HUES64 (cell line): Measurements from ENCODE around the gene PCYOX1L.

Experiments
- H3K27ac ChIP-seq: 2 replicates; pipeline ENCODE4 v1.7.0; 2013; ENCODE audit warnings: low read depth, low read length, inconsistent platforms
- H3K27me3 ChIP-seq: 2 replicates; pipeline ENCODE4 v1.6.1; 2013; ENCODE audit warnings: mild to moderate bottlenecking, low read length; ENCODE audit not compliant: insufficient read depth
- H3K36me3 ChIP-seq: 2 replicates; pipeline ENCODE4 v1.6.1; 2013; ENCODE audit warnings: mild to moderate bottlenecking, low read length; ENCODE audit not compliant: insufficient read depth
- H3K4me1 ChIP-seq: 2 replicates; pipeline ENCODE4 v1.6.1; 2013; ENCODE audit warnings: mild to moderate bottlenecking, low read length, moderate library complexity; ENCODE audit not compliant: insufficient read depth
- H3K4me3 ChIP-seq: 2 replicates; pipeline ENCODE4 v1.5.1; 2013; ENCODE audit warnings: mild to moderate bottlenecking, low read length, moderate library complexity
- H3K9ac ChIP-seq: 2 replicates; pipeline ENCODE4 v1.6.1; 2013; ENCODE audit warnings: mild to moderate bottlenecking, low read depth, low read length
- H3K9me3 ChIP-seq: 2 replicates; pipeline ENCODE4 v1.6.1; 2013; ENCODE audit warnings: low read depth, low read length; ENCODE audit not compliant: insufficient read depth
- WGBS: fragments of 150-250, 120-280 bp; methylation state at CpG from one replicate; pipeline ENCODE4 v1.1.7; 2013; ENCODE audit warnings: missing lambda C conversion rate; 5-methylcytosine and 5-hydroxymethylcytosine counted together

PCYOX1L gene

DNA sequence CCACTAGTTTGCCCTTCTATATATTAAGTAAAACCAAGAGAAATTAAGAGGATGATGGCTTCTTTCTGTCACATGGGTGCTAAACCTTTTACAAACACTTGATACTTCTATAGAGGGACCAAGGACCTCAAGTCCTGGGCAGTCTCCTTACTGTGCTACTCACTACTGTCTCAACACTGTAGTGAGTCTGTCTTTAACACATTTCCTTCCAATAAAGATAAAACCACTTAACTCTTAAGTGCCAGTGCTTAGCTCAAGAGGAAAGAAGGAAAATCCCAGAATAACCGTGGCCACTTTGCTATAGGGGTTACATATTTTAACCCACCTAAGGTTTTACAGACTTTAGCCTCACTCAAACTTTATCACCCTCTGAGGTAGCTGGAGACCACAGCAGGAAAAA lies 16.9 kb upstream of the PCYOX1L start:
- 88% methylated on average over 1 of the region's 1 CpG for WGBS
- no peaks in the 10 kb centered on the region for H3K4me1 ChIP-seq
- H3K9me3 ChIP-seq: no peaks in the 10 kb centered on the region

DNA sequence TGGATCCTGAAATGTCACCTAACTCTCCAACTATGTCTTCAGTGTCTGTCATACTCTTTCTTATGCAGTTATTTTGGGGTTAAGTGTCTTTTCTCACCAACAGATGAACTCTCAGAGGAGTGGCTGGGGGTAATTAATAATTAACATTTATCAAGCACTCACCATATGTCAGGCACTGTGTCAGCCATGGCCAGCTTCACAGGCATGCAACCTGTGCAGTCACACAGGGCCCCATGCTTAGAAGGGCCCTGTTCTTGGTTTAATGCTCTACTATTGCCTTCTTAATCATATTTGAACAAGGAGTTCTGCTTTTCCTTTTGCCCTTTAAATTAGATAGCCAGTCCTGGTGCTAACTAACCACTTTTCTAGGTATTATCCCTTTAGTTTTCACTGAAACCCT lies 16.0 kb upstream of the PCYOX1L start:
- Histone ChIP-seq H3K36me3 (no peaks in the 10 kb centered on the region), H3K4me3 (no peak overlapping the region), H3K4me1 (peaks cover 4% of the 10 kb centered on the region; the same call in 1 of the 2 replicates), H3K27me3 (no peaks in the 10 kb centered on the region), H3K27ac (no peak overlapping the region), H3K9me3 (no peaks in the 10 kb centered on the region), H3K9ac (no peak overlapping the region)

More for the DNA sequence above, 16.9 kb upstream of the PCYOX1L start:
- no peaks in the 10 kb centered on the region for H3K36me3 ChIP-seq
- H3K4me3 ChIP-seq: no peak overlapping the region
- H3K27me3 ChIP-seq: no peaks in the 10 kb centered on the region; the same call in 1 of the 2 replicates
- no peak overlapping the region for H3K9ac ChIP-seq
- H3K27ac ChIP-seq: no peak overlapping the region

DNA sequence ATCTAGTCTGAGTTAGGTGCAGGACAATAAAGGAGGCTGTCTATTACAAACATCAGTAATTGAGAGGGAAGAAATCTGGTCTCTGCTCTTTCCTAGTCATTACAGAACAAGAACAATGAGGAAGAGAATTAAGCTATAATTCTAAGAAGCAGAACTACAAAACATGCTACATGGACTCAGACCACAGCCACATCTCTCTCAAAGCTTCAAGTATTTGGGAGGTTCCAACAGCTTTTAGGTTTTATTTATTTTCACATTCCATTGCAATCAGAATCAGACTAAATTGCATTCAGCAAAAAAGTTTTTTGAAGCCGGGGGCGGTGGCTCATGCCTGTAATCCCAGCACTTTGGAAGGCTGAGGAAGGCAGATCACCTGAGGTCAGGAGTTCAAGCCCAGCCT lies 13.7 kb upstream of the PCYOX1L start:
- H3K4me3 ChIP-seq: peak overlapping the region; percentile 98
- H3K4me1 ChIP-seq: peaks cover 4% of the 10 kb centered on the region; the same call in 1 of the 2 replicates
- H3K27me3 ChIP-seq: no peaks in the 10 kb centered on the region
- 94% methylated on average over 2 of the region's 2 CpGs for whole genome bisulfite sequencing
- peaks cover 22% of the 10 kb centered on the region for H3K36me3 ChIP-seq
- no peaks in the 10 kb centered on the region for H3K9me3 ChIP-seq
- no peak overlapping the region; the same call in 1 of the 2 replicates for H3K9ac ChIP-seq
- H3K27ac ChIP-seq: no peak overlapping the region

DNA sequence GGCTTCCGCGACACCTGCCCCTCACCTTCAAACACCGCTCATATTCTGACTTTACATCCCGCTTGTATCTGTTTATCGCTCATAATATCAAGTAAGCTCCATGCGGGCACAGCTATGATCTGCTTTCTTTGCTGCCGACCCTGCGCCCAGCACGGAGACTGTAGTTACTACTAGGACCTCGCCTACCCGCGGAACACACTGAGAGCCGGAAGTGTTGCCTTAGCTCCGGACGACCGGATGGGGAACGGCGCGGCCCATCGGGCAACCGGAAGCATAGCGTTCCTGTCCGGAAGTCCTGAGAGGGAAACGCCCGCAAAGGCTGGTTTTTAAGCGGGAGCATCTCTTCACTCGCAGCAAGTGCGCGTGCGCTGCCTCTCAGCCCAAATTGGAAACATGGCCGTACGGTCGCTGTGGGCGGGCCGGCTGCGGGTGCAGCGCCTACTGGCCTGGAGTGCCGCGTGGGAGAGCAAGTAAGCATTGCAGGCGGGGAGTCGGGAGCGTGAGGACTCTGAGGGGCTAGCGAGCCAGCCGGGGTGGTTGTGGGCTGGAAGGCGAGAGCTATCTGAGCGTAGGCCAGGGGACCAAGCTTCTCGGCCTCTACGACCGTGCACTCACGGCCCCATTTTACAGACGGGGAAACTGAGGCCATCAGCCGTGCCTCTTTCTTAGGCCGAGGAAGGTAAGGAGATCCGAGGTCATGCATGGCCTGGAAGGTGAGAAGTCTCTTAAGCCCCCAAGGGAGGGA lies 12.5 kb upstream of the PCYOX1L start, which contains the start of gene GRPEL2:
TSS of gene GRPEL2 (plus strand) at position 353 of the 745 bp plus-strand sequence. CDS start at position 394, 41 bp downstream.
- H3K4me3 ChIP-seq: peak within 1 kb of the TSS; percentile 98
- H3K27ac ChIP-seq: peak within 1 kb of the TSS; percentile 83
- peak within 1 kb of the TSS; percentile 94 for H3K9ac ChIP-seq
- H3K36me3 ChIP-seq: peaks cover 34% of the 10 kb centered on the region
- no peaks in the 10 kb centered on the region for H3K27me3 ChIP-seq
- under 1% methylated on average over 54 of the region's 54 CpGs for WGBS
- peaks cover 4% of the 10 kb centered on the region; the same call in 1 of the 2 replicates for H3K4me1 ChIP-seq
- no peaks in the 10 kb centered on the region for H3K9me3 ChIP-seq

DNA sequence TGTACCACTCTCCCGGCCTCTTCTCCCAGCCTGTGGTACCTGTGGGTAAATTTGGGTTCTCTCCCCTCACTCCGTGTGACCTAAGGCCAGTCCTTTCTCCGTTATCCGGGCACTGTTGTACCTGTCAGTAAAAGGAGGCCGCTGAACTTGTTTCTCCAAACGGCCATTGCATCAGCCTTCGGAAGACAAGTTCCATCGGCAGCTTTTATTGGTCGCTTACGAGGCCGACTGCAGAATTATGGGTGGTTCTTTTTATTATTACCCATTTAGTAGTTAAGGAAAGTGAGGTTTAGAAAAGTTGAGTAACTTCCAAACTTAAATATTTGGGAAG lies 12.0 kb upstream of the PCYOX1L start:
- Histone ChIP-seq H3K27me3 (no peaks in the 10 kb centered on the region), H3K4me1 (peaks cover 4% of the 10 kb centered on the region; the same call in 1 of the 2 replicates), H3K36me3 (peaks cover 39% of the 10 kb centered on the region), H3K27ac (peak overlapping the region; percentile 83), H3K4me3 (peak overlapping the region; percentile 98), H3K9ac (peak overlapping the region; percentile 94), H3K9me3 (no peaks in the 10 kb centered on the region)
- WGBS: 2% methylated on average over 11 of the region's 11 CpGs

DNA sequence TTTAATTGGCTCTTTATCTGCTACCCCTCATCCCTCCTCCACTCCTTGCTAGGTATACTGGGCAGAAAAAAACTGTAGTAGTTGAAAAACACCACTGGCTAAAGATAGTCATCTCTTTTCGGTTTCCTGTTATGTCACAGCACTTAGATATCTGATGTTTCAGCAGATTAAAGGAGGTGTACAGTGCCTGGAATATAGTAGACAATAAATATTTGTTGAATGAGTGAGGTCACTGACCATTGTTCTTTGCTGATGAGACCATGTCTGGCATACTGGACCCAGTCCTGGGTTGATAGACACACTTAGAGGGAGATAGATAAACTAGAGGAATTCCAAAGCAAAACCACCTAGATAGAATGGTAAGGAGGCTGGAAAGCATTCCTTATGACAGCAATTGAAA lies 9.3 kb upstream of the PCYOX1L start:
- Histone ChIP-seq H3K9ac (no peak overlapping the region), H3K27me3 (no peaks in the 10 kb centered on the region), H3K27ac (no peak overlapping the region), H3K4me1 (peaks cover 4% of the 10 kb centered on the region; the same call in 1 of the 2 replicates), H3K9me3 (no peaks in the 10 kb centered on the region), H3K36me3 (peaks cover 66% of the 10 kb centered on the region), H3K4me3 (no peak overlapping the region)
- 93% methylated on average over 1 of the region's 1 CpG for WGBS

DNA sequence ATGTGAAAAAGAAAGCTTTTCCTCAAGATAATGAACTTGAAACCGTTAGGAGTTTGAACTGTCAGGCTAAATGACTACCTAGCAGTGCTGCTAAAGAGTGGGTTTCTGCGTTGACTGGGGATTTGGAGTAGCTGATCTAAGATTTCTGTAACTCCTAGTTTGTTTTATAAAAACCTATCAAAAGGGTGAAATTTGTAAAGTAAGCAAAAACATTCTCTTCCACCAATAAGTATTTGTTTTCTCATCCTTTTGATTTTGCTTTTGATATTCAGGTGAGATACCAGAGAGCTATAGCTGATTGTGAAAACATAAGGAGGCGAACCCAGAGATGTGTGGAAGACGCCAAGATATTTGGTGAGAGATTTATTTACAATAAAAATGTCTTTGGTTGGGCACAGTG lies 8.5 kb upstream of the PCYOX1L start:
- Histone ChIP-seq H3K4me1 (peaks cover 4% of the 10 kb centered on the region; the same call in 1 of the 2 replicates), H3K9ac (no peak overlapping the region), H3K9me3 (no peaks in the 10 kb centered on the region), H3K27ac (no peak overlapping the region), H3K4me3 (no peak overlapping the region), H3K36me3 (peaks cover 74% of the 10 kb centered on the region), H3K27me3 (no peaks in the 10 kb centered on the region)
- WGBS: 97% methylated on average over 4 of the region's 4 CpGs

DNA sequence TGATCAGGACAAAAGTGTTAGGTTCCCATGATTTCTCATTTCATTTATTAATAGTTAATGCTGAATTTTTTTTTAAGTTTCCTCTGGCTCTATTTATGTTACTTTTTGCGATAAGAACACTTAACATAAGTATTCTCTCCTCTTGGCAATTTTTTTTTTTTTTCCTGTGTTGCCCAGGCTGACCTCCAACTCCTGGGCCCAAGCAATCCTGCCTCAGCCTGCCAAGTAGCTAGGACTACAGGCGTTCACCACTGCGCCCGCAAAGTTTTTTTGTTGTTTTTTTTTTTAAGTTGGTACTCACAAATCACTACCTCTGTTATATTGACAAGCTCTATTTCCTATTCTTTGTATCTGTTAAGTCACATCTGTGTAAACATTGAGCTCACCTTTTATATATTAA lies 5.7 kb upstream of the PCYOX1L start:
- Histone ChIP-seq H3K27ac (no peak overlapping the region), H3K9me3 (no peaks in the 10 kb centered on the region), H3K36me3 (peaks cover 77% of the 10 kb centered on the region), H3K4me3 (no peak overlapping the region), H3K4me1 (no peaks in the 10 kb centered on the region), H3K27me3 (no peaks in the 10 kb centered on the region), H3K9ac (no peak overlapping the region)
- WGBS: 97% methylated on average over 4 of the region's 4 CpGs

DNA sequence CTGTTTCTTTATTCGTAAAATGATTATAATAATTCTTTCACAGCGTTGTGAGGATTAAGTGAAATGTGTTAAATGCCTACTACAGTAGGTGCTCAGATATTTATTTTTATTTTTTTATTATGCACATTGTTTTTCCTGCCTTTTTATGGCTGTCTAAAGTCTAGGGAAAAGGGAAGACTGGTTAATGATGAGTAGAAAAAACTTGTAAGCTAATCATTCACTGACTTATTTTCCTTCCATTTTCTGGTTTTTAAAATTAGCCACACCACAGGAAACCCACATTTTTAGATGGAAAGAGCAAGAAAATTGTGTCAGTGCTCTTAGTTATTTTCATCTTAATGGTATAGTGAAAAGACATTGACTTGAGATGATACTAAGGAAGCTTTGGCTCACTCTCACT lies 3.9 kb upstream of the PCYOX1L start:
- no peak overlapping the region for H3K4me3 ChIP-seq
- WGBS: 100% methylated on average over 1 of the region's 2 CpGs
- no peaks in the 10 kb centered on the region; the same call in 1 of the 2 replicates for H3K4me1 ChIP-seq
- peaks cover 60% of the 10 kb centered on the region for H3K36me3 ChIP-seq
- H3K9me3 ChIP-seq: no peaks in the 10 kb centered on the region
- H3K27me3 ChIP-seq: 0 out of 2 replicates have a peak, but pooled peaks cover under 1% of the 10 kb centered on the region
- no peak overlapping the region for H3K27ac ChIP-seq
- H3K9ac ChIP-seq: no peak overlapping the region

DNA sequence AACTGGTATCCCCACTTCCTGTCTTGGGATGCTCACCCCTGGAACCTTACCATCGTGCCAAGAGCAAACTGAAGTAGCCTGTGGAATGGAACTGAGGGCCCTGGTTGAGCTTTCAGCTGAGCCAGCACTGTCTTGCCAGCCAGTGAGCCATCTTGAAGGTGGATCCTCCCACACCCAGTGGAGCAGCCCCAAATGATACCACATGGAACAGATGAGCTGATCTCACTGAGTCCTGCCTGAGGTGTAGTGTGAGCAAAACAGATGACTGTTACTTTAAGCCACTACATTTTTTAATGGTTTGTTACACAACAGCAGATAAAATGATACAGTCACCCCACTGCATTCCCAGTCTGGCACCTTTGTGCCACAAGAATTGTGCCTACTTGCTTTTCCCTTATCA lies 2.2 kb upstream of the PCYOX1L start:
- H3K36me3 ChIP-seq: peaks cover 42% of the 10 kb centered on the region
- 92% methylated on average over 1 of the region's 1 CpG for WGBS

DNA sequence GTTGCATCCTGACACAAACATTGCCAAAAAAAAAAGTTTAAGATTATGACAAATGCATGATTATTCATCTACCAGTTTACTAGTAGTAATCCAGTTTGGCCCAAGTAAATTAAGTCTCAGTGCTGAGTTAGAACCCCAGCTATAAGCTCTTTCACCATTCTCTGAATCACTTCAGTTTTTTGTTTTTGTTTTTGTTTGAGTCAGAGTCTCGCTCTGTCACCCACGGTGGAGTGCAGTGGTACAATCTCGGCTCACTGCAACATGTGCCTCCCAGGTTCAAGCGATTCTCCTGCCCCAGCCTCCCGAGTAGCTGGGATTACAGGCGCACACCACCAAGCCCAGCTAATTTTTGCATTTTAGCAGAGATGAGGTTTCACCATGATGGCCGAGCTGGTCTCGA lies 1.5 kb upstream of the PCYOX1L start:
- Histone ChIP-seq H3K9ac (no peak overlapping the region), H3K4me3 (no peak overlapping the region), H3K9me3 (no peaks in the 10 kb centered on the region), H3K27ac (no peak overlapping the region), H3K27me3 (0 out of 2 replicates have a peak, but pooled peaks cover 4% of the 10 kb centered on the region), H3K4me1 (no peaks in the 10 kb centered on the region; the same call in 1 of the 2 replicates), H3K36me3 (peaks cover 35% of the 10 kb centered on the region)
- WGBS: 96% methylated on average over 8 of the region's 8 CpGs

More for the DNA sequence above, 2.2 kb upstream of the PCYOX1L start:
- Histone ChIP-seq H3K9ac (no peak overlapping the region), H3K4me1 (no peaks in the 10 kb centered on the region; the same call in 1 of the 2 replicates), H3K27ac (no peak overlapping the region), H3K4me3 (no peak overlapping the region), H3K9me3 (no peaks in the 10 kb centered on the region), H3K27me3 (0 out of 2 replicates have a peak, but pooled peaks cover 4% of the 10 kb centered on the region)
